GM19468 (cell line): ENCODE data around the gene PRDM16.

Experiments
- ATAC-seq: cut with Tn5 transposase; IDR thresholded peaks from one replicate; pipeline ENCODE4 v1.9.1; 2021; ENCODE audit warnings: mild to moderate bottlenecking, moderate library complexity, moderate number of reproducible peaks; ENCODE audit not compliant: unreplicated experiment; ENCODE audit errors: extremely low read depth

Gene PRDM16

DNA sequence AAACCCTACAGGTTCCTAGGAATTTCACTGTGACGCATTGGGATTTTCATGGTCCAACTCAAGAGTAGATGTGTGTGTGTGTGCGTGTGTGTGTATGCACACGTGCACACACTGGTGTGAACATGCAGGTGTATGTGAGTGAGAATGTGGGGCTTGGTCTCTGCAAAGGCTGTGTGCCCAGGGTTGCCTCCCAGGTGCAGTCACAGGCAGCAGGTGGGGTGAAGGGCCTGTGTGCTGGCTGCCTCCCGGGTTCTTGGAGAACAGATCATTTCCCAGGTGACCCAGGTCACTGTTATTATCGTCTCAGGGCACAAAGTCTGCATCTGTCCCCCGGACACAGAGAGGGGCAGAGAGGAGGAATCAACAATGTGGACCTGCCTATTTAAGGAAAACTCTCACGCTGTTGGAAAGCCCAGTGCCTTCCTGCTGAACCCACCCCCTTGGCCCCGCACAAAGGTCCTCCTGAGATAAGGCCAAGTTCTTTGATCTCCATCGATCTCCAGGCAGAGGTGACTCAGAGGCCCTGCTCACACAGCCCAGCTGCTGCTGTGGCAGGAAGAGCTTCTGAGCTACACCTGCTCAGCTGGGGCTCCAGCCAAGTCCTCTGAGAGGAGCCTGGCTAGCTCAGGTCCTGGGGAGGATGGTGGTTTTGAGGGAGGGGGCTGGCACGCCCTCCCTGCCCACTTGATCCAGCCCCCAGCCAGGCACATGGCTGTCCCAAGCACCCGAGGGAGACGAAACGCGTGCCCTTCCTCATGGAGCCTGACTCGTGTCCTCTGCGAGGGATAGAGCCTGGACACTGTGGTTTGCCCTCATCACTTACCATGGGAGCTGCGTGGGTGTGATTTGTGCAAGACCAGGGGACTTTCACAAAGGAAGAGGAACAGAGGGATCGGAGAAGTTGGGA is 251.5 kb downstream of the PRDM16 start:
- ATAC-seq: no peak

DNA sequence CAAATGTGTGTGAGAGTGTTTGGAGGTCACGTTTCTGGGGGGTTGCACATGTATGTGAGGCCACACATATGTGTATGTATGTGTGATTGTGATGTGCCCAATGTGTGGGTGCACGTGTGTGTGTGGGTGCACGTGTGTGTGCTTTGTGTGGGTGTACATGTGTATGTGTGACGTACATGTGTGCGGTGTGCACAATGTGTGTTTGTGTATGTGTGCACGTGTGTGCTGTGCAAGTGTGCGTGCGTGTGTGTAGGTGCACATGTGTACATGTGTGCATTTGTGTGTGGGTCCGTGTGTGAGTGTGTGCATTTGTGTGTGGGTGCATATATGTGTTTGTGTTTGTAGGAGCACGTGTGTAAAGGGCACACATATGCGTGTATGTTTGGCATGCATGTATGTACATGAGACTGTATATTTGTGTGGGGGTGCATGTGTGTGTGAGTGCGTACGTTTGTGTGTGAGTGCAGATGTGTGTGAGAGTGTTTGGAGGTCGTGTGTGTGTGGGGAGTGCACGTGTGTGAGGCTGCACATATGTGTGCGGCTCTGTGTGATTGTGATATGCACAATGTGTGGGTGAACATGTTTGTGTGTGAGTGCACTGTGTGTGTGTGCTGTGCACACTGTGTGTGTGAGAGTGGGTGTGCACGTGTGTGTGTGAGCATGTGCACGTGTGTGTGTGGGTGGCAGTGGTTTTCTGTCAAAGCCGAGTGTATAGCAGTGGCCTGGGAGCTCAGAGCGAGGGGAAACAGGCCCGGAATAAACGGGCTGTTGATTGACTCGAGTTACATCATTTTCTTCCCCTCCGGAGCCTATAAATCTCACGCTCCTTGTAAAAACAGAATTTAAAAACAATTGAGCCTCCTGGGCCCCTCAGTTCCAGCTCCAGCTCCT is 252.8 kb downstream of the PRDM16 start:
- no peak for ATAC-seq

DNA sequence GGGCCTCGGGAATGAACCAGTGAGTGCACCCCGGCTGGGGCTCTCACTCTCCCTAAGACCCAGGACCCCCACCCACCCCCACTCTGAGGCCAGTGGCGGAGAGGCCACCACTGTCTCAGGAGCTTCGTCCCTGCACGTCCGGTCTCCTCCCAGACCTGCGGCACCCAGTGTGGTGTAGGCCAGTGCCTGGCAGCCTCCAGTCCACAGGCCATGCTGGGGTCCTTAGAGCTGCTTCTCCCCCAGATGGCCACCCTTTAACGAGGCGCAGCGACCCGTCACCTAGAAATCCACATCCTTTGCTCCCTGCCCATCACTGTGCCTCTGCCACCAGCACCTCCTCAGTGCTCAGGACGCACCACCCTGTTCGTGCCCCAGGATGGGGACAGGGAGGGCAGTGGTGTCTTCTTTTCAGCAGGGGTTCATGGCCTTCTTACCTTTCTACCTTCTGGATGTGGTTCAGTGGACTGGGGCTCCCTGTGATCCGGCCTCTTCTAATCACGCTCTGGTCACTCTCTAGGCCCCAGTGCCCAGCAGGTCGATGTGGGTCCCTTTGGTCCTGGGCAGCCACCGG is 253.5 kb downstream of the PRDM16 start:
- ATAC-seq: no peak

DNA sequence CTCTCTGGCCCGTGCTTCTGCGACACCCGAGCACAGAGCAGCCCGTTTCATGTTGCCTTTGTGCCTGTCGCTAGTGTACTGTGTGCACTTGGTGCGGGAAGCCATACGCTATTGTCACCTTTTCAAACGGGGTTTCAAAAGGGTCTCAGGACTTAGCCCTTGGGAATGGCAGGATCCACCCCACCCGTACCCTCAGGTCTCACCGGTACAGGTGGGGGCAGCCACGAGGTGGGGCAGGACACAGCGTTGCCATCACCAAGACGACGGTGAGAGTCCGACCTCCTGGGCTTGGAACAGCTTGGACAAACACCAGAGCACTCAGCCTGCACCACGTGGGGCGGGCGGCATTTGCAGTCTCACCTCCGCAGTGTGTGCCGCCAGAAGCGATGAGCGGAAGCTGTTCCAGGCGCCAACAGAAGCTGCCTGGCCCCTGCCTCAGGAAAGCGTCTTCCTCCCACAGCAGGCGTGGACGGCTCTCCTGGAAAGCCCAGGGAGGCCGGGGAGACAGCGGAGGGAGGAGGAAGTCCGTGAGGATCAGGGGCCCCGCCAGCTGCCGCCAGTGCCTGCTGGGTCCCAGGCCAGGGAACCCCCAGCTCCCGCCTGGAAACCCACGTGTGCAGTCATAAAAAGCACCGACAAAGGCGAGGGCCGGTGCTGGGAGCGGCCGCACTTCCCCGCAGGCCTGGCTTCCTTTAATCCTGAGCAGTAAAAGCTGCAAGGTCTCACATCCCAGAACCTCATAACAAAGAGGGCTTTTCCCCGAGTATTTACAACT is 254.2 kb downstream of the PRDM16 start:
- ATAC-seq: no peak

DNA sequence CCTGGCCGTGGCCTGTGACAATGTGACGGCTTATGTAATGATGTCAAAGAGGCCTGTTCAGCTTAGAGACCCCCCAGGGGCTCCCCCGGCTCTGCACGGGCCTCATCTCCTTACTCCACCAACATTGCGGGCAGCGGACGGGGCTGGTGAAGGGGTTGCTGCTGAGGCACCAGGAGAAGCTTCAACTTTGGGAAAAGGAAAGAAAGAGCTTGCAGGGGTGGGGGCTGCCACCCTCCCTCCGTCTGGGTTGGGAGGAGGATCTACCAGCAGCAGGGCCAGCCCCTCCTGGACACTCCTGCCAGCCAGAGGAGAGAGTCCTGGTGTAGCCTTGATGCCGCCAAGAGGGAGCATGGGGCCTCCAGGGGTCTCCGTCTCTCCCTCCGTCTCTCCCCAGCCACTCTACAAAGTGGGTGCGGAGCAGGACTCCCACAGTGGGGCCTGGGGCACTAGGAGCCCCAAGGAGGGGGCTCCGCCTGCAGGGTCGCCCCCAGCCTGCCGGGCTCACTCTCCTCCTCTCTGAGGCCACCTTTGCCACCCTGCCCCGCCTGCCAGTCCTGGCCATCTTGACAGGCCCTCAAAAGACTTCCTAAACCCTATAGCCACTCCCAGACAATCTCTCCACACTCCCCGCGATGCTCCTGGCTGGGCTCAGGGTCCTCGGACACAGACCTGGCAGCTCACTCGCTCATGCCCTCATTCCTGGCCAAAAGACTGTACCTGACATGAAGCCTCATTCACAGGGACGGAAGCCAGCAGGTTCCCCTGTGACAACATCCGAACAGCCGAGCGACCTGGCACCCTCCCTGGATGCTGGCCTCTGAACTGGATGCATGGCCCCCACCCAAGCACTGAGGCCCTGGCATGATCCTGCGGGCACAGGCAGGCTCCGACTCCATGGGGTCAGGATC is 255.0 kb downstream of the PRDM16 start:
- no peak for ATAC-seq

DNA sequence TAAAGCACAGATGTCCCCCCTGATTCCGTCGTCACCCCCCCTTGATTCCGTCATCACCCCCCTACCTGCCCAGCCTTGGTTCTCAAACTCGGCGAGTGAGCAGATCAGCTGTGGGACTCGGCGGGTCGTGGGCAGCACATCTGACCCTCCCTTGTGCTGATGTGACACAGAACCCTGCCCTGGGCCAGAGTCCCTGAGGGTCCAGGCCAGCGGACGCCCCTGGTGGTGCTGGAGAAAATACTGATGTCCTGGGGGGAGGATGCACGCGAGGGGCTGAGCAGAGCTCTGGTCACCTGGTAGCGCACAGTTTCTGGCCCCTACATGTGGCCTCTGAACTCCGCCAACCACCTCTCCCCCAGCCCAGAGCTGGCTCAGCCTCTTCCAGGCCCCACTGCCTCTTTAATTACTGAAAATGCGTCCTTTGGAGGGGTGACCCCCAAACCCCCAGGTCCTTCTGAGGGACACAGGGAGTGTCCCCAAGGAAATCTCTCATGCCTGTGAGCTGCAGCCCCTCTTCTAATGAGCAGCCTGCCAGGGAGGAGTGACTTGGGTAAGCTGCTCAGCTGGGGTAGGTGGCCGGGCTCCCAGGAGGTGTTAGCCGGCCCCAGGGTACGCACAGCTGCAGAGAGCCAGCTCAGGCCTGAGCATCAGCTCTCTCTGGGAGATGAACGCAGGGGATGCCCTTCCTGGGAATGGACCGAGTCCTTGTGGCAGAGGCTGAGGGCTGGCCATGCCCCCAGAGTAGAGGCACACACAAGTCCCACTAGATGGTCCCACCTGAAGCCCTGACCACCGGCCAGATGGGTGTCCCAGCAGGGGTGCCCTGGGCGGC is 255.9 kb downstream of the PRDM16 start:
- ATAC-seq: no peak

DNA sequence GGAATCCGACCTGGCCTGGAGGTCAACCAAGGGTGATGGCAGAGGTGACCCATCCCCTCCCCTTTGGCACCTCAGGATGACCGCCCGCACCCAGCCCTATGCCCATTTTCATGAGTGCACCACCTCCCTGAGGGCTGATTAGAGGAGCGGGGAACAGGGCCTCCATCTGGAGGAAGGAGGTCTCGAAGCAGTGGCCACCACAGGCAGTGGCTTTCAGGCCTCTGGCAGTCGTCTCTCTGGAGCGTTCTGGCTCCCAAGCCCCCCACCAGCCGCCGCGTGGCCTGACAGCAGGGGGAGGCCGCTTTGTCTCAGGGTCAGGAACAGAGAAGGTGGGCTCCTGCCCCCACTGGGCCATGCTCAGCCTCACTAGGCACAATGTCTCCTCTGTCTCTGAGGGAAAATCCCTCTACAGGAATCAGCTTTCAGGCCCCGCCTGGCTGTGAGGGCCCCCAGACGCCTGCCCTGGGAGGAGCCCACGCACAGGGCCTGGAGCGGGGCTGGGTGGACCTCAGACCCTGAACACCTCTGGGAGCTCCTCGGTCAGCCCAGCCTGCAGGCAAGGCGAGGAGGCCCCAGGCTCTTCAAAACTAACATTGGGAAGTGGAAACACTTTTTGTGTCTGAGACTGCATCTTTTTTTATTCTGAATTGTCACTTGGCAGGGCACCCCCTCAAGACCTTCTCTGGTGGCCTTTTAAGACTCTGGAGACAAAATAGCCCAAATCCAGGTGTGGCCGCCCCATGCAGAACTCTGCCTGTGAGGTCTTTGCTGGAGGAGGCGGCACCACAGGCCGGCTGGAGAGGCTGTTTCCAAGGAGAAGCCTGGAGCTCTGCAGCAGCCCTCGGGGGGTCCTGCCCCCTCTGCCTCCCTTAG is 257.7 kb downstream of the PRDM16 start:
- ATAC-seq: no peak

DNA sequence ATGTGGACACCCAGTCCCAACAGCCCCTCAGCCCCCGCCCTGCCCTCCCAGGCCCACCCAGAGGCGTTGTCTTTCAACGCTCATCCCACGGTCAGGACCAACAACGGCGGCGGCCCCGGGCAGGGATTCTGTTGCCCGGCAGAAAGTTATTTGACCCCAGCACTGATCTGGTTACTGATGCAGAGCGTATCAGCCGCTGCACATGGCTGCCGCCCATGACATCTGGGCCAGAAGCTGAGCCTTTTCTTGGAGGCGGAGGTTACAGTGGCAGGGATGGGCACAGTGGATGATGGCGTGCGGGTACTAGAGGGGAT is 258.3 kb downstream of the PRDM16 start:
- no peak for ATAC-seq

DNA sequence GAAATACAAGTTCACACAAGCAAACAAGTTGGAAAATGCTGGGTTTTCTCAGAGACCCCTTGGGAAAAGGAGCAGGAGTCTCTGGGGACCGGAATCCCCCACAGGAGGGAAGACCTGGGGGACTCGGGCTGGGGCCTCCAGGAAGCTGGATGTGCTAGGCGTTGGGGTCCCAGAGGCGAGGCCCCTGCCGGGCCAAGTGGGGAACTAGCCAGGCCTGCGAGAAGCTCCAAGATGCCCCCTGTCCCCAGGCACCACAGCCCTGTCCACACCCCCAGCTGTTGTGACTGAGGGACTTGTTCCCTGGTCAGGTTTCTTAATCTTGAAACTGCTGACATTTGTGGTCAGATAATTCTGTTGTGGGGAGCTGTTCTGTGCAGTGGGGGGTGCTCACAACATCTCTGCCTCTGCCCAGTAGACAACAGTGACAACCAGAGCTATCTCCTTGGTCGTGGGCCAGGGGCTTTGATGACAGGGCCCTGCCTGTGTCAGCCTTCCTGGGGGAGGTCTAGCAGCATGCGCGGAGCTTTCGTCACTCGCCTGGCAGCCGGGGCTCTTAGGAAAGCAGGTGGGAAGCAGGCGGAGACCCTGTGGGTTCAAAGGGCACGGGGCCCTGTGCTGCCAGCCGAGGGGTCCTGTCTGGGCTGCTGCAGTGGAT is 259.1 kb downstream of the PRDM16 start:
- no peak for ATAC-seq

DNA sequence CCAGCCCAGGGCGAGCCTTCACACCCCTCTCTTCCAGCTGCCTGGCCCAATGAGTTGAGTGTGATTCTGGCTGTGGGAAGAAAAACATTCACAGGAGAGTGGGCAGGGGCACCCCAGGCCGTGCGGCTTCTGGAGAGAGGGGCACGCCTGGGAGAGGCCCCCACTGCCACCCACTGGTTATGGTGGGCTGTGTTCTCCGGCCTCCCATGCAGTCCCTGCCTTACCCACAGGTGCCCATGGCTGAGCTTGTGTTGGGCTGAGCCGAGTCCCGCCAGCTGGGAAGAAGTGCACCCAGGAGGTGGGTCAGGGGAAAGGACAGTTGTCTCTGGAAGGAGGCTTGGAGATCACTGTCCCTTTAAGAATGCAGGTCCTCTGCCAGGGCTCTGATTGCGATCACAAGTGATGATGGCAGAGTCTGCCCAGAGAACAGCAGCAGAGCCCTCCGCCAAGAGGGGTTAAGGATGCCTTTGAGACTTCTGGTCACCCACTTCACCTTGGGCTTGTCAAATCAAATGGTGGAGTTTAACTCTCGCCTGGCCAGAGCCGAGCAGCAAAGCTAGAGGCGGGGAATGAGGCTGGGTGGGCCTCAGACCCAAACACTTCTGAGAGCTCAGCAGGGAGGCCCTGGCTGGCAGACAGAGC is 260.8 kb downstream of the PRDM16 start:
- no peak for ATAC-seq

DNA sequence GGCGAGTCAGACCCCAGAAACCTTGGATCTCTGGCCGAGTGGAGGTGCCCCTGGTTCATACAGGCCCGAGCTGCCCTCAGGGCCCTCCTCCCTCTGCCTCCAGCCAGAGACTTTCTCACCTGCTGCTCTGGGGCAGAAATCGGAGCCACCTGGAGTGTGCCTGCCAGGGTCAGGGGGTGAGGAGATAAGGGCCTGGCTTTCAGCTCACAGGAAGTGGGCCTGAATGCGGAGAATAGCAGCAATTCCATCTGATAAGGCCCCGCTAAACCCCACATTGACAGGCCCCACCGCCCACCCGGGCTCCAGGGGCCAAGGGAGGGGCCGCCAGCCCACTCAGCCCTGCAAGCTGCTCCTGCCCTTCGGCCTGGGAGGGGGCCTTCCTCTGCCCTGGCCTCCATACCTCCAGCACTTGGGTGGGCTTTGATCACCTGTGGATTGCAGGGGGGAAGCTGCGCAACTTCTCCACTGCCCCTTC is 261.8 kb downstream of the PRDM16 start:
- no peak for ATAC-seq

DNA sequence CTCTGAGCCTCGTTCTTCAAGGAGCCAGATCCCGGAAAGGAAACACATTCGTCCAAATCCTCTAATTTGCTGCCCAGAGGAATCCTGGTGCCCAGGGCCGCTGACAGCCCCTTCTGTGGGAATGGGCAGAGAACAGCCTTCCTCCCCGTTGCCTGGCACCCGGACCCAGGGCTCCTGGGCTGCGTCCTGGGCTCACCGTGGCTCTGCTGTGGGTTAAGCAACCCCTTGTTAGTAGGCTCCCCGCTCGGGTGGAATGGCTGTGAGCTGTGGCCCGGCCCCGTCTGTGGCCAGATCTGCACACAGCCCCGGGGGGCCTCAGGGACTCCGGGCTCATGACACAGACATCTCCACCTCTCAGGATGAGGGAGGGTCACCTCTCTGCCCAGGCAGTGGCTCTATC is 262.6 kb downstream of the PRDM16 start:
- no peak for ATAC-seq

DNA sequence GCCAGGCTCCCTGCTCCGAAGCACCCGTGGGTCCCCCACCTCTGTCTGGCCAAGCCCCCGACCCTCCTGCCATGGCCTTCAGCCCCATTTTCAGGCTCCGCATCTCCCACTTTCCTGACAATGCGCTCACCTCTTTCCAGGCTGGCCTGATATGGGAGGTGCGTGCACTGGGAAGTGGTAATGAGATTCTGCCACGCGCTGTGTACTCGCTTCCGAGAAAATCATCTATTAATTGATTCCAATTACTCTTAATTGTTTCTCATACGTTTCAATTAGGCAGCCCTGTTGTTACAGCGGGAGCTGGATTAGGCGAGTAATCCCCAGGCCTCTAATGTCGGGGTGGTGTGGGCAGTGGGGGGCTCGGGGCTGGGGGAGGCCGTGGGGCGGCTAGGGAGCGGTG is 263.0 kb downstream of the PRDM16 start:
- no peak for ATAC-seq

DNA sequence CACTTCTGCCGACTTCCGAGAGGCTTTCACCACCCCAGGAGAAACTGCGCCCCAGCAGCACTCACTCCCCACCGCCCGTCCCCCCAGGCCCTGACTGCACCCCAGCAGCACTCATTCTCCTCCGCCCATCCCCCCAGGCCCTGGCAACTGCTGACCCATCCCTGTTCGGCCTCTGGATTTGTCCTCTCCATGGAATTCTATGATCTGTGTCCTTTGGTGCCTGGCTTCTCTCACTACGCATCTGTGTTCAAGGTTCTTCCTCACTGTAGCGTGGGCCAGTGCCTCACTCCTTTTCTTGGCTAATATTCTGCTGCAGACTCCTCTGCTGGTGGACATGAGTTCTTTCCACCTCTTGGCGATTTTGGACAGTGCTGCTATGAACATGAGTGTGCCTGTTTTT is 263.7 kb downstream of the PRDM16 start:
- ATAC-seq: no peak

DNA sequence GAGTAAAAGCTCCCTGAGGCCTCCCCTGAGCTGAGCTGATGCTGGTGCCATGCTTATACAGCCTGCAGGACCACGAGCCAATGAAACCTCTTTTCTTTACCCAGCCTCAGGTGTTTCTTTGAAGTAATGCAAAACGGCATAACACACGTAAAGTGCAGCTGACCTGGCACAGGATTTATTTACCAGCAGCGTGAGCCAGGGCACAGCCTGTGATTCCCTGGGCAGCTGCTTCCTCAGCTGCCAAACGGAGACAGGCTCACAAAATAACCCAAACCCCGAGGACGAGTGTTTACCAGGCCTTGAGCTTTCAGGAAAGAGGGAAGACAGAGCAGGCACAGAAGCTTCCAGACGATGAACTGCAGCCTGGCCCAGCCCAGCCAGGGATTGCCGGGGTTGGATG is 264.9 kb downstream of the PRDM16 start:
- ATAC-seq: no peak

DNA sequence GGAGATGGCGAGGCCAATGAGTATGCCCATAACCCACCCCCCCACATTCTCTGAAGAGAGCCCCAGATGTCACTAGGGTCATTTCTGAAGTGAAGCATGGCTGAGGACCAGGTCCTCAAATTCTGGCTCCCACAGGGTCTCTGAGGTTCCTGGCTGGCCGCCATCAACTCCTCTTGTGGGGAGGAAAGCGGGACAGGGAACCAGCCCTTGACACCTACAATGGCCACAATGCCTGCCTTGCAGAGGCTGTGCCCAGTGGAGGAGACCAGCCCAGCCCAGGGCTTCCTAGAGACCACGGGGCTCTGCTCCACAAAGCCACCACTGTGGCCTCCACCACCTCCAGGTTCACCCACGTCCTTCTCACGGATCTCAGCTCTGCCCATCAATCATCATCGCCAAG is 265.4 kb downstream of the PRDM16 start:
- no peak for ATAC-seq
